K562 (cell line): ENCODE data around the gene HSPB7. TPM values are rescaled to one million over a fixed set of nuclear protein-coding genes. Genes with fewer than 3 reads are reported as not detected.

ENCODE experiments used
- ATAC-seq: fragments of 200-7000 bp; cut with Tn5 transposase; 3 replicates; pipeline ENCODE4 v1.9.1; 2020; ENCODE audit warnings: moderate library complexity
- BruUV-seq: library from RNA; stranded (reverse); fragments of 400-500 nt; replicated peaks from 2 replicates; lab custom pipeline; 2021; lab: Mats Ljungman, UMichigan
- CTCF ChIA-PET: fragments of 300-600 bp; formaldehyde crosslinking; extraction: SDS; loops from one replicate; lab custom pipeline; 2021; ENCODE audit warnings: low intra/inter-chr PET ratio; lab: Yijun Ruan, JAX
- POLR2A ChIA-PET: fragments of 300-600, 350-650 bp; sonication (Branson Sonifier 250); formaldehyde crosslinking; extraction: SDS; loops from one replicate; lab custom pipeline; 2021; ENCODE audit warnings: antibody characterized with exemption, inconsistent platforms; lab: Yijun Ruan, JAX
- DNase-seq, 4 experiments: peaks; one replicate each; pipeline versions ENCODE4 v3.0.0 to v3.0.0-alpha.2; 2011 to 2018; ENCODE audit warnings: low spot score in 3 of 4, mixed read lengths in 3 of 4; ENCODE audit errors: extremely low read depth in 1 of 4
- FAIRE-seq: peaks from 2 replicates; lab custom pipeline; 2011; peaks lifted over from hg19 to GRCh38; lab: Jason Lieb, UNC
- H2AFZ ChIP-seq: 2 replicates; pipeline ENCODE4 v1.6.0; 2011; ENCODE audit warnings: low read depth, low read length, control low read depth, inconsistent platforms
- H3K27ac ChIP-seq: fragments of 200-600 bp; 3 replicates; pipeline ENCODE4 v1.8.0; 2011; ENCODE audit warnings: low read depth, mild to moderate bottlenecking, control low read depth, inconsistent platforms, low read length, moderate library complexity, mixed read lengths; ENCODE audit errors: extremely low read depth
- H3K27me3 ChIP-seq, 2 experiments: fragments of 300-600 bp in 1 of 2; 2 replicates in 1 of 2; 3 replicates in 1 of 2; pipeline versions ENCODE4 v1.6.0 to v1.8.0; 2011; ENCODE audit warnings: inconsistent platforms in 2 of 2, low read length in 2 of 2, mild to moderate bottlenecking in 1 of 2, mixed read lengths in 1 of 2, moderate library complexity in 1 of 2; ENCODE audit not compliant: control insufficient read depth in 2 of 2, insufficient read depth in 2 of 2
- H3K36me3 ChIP-seq: fragments of 300-600 bp; 3 replicates; pipeline ENCODE4 v1.8.0; 2011; ENCODE audit warnings: mild to moderate bottlenecking, low read length, inconsistent platforms; ENCODE audit not compliant: control insufficient read depth, insufficient read depth
- H3K4me1 ChIP-seq, 2 experiments: fragments of 200-600 bp in 1 of 2; replicated peaks in 1 of 2; 2 replicates in 1 of 2; 3 replicates in 1 of 2; pipeline versions ENCODE4 v1.5.1 to v1.8.0; 2011; ENCODE audit warnings: inconsistent platforms in 2 of 2, low read length in 2 of 2, mild to moderate bottlenecking in 1 of 2, mixed read lengths in 1 of 2, moderate library complexity in 1 of 2; ENCODE audit not compliant: control insufficient read depth in 2 of 2, insufficient read depth in 2 of 2
- H3K4me2 ChIP-seq: 2 replicates; pipeline ENCODE4 v1.6.1; 2011; ENCODE audit warnings: low read length, control low read depth, inconsistent platforms, mixed read lengths; ENCODE audit not compliant: insufficient read depth
- H3K4me3 ChIP-seq: fragments of 200-600 bp; sonication (generic), shearing (Covaris generic); 2 replicates; pipeline ENCODE4 v1.5.1; 2016; ENCODE audit warnings: control low read depth, inconsistent platforms
- H3K79me2 ChIP-seq: fragments of 200-600 bp; 3 replicates; pipeline ENCODE4 v1.8.0; 2011; ENCODE audit warnings: low read length, inconsistent platforms; ENCODE audit not compliant: control insufficient read depth, insufficient read depth
- H3K9ac ChIP-seq, 2 experiments: 2 replicates each; pipeline versions ENCODE4 v1.6.0 to v1.6.1; 2011; ENCODE audit warnings: low read depth in 2 of 2, low read length in 2 of 2, control low read depth in 1 of 2, inconsistent platforms in 1 of 2, mild to moderate bottlenecking in 1 of 2, mixed read lengths in 1 of 2; ENCODE audit not compliant: insufficient read depth in 1 of 2
- H3K9me1 ChIP-seq: one replicate; pipeline ENCODE4 v1.6.0; 2011; ENCODE audit warnings: inconsistent platforms, mild to moderate bottlenecking, low read length, moderate library complexity; ENCODE audit not compliant: control insufficient read depth, insufficient read depth
- H3K9me3 ChIP-seq: replicated peaks from 2 replicates; pipeline ENCODE4 v1.5.1; 2011; ENCODE audit warnings: low read depth, low read length, inconsistent platforms; ENCODE audit not compliant: control insufficient read depth, insufficient read depth
- H4K20me1 ChIP-seq: replicated peaks from 2 replicates; pipeline ENCODE4 v1.6.1; 2011; ENCODE audit warnings: low read length, inconsistent platforms, mixed read lengths; ENCODE audit not compliant: control insufficient read depth, insufficient read depth
- GTF2F1 ChIP-seq: IDR thresholded peaks from 2 replicates; pipeline ENCODE4 v1.6.1; 2011; ENCODE audit warnings: low read depth, low read length, improper control_type of control experiment
- ILK ChIP-seq: fragments of 450-650 bp; IDR thresholded peaks from 2 replicates; pipeline ENCODE4 v1.6.1; 2016; ENCODE audit warnings: missing genetic modification characterization, low read depth, mild to moderate bottlenecking, missing compliant biosample characterization, moderate library complexity, borderline replicate concordance
- LCOR ChIP-seq: sonication (generic); formaldehyde crosslinking; IDR thresholded peaks from 2 replicates; pipeline ENCODE4 v1.8.0; 2022; ENCODE audit warnings: mild to moderate bottlenecking, missing genetic modification reagents
- NR1H2 ChIP-seq: sonication (generic); formaldehyde crosslinking; IDR thresholded peaks from 2 replicates; pipeline ENCODE4 v1.4.0; 2020; ENCODE audit warnings: mild to moderate bottlenecking, missing genetic modification reagents
- PHF8 ChIP-seq: fragments of 200-600 bp; sonication (generic); IDR thresholded peaks from 2 replicates; pipeline ENCODE4 v1.6.1; 2012; ENCODE audit warnings: mixed run types, mild to moderate bottlenecking, inconsistent platforms, low read length, moderate library complexity, borderline replicate concordance
- RHOXF2B ChIP-seq: fragments of 250-450 bp; sonication (Bioruptor Pico); conservative IDR thresholded peaks from 2 replicates; pipeline ENCODE4 v1.5.1; 2021
- ZNF263 ChIP-seq: sonication (generic); formaldehyde crosslinking; IDR thresholded peaks from 2 replicates; pipeline ENCODE4 v1.8.0; 2022; ENCODE audit warnings: mild to moderate bottlenecking, missing genetic modification reagents, borderline replicate concordance
- ZNF57 ChIP-seq: fragments of 450-650 bp; formaldehyde crosslinking; IDR thresholded peaks from 2 replicates; pipeline ENCODE4 v1.4.0; 2020; ENCODE audit warnings: mild to moderate bottlenecking, moderate library complexity
- WGBS: fragments of 100-300 bp; shearing (Covaris generic); methylation state at CpG from one replicate; pipeline ENCODE4 v1.1.6; 2016; ENCODE audit warnings: low coverage, mixed read lengths; ENCODE audit not compliant: insufficient coverage; ENCODE audit errors: missing lambda C conversion rate; 5-methylcytosine and 5-hydroxymethylcytosine counted together
- in situ Hi-C: fragments of 300-500 bp; cut with MboI; formaldehyde crosslinking; loops from 4 replicates; pipeline ENCODE4 v1.15.0; 2018; ENCODE audit warnings: inconsistent platforms, mixed read lengths
- intact Hi-C: fragments of 100-400 bp; cut with micrococcal nuclease; formaldehyde crosslinking; loops from 2 replicates; pipeline ENCODE4 v1.14.2; 2022
- polyA plus RNA-seq, 8 experiments: library from polyadenylated mRNA; depleted of rRNA in 4 of 8; stranded (reverse) in 5 of 8; unstranded in 3 of 8; fragments of >200 nt; fragmentation: Nextera tagmentation in 2 of 8; fragmentation: Illumina TruSeq in 1 of 8; extraction: Ambion mirVana in 2 of 8; extraction: Trizol in 1 of 8; gene quantifications; 2 replicates each; pipeline versions ENCODE4 v1.2.1 to v1.2.3, GENCODE V29; 2011 to 2014; ENCODE audit warnings: inconsistent platforms in 1 of 8, missing spikeins in 1 of 8
- total RNA-seq, 7 experiments: library from RNA; depleted of rRNA in 6 of 7; stranded (reverse); fragments of >200 nt in 6 of 7; fragmentation: Illumina TruSeq in 2 of 7; extraction: Trizol in 2 of 7; gene quantifications; 2 replicates each; pipeline versions ENCODE4 v1.2.1 to v1.2.3, GENCODE V29; 2011 to 2021; ENCODE audit warnings: low replicate concordance in 1 of 7
- TF ChIP-seq, protein P1 (sequence below), 2 experiments: IDR thresholded peaks; 2 replicates each; pipeline ENCODE4 v1.6.1; 2012; ENCODE audit warnings: improper control_type of control experiment in 2 of 2, low read depth in 2 of 2, low read length in 2 of 2, borderline replicate concordance in 1 of 2
- TF ChIP-seq, protein P2 (sequence below): fragments of 450-650 bp; formaldehyde crosslinking; IDR thresholded peaks from 2 replicates; pipeline ENCODE4 v1.4.0; 2022; ENCODE audit warnings: missing genetic modification characterization

Gene HSPB7
- total and polyA plus RNA-seq, 9 of the 15 experiments (the other 6 are each of a cell fraction or from before 2014, with no cell fraction given) = 0.05 to 0.19 (median 0.07) TPM; not detected in 6

DNA sequence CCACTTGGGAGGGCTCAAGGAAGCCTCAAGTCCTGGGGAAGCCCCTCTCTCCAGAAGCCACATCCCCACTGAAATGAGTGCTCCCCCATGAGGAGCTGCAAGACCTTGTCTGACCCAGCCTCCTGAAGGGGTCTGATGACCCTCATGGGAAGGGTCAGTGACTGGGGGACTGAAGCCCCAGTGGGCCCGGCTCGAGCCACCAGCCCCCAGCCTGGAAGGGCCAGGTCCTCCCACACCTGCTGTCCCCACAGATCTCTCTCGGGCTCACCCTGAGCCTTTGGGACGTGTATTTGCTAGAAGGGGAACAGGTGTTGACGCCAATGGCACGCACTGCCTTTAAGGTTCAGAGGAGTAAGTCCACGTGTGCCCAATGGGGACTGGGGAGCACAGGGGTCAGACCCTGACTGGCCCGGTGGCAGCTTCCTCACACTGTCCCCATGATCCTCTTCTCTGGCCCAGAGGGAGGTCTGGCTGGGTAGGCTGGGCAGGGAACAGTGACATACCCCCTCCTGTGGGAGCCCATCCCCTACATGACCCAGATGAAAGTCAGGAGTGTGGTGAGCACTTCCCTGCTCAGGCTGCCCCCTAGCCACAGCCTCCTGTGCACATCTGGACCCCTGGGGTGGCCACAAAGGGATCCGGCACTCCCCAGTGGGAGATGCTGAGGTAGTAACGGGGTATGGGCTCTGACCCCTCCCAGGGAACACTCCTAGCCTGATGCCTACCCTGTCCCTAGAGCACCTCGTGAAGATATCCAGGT lies 26.2 kb downstream of the HSPB7 start:
- no peak for ATAC-seq
- H3K9me3 ChIP-seq = no peaks in the 10 kb centered on the region
- no TSS peak for BruUV-seq
- peaks cover 5 to 9% of the 10 kb centered on the region in 2 experiments; a peak in 3 of 5 replicates for H3K27me3 ChIP-seq
- no peaks in the 10 kb centered on the region for H3K9me1 ChIP-seq
- no peak overlapping the region for H3K4me3 ChIP-seq
- H3K79me2 ChIP-seq = no peaks in the 10 kb centered on the region
- H3K9ac ChIP-seq = peak overlapping the region in 1 of 2 experiments; percentile 38; a peak in 2 of 4 replicates
- TF ChIP-seq ZNF263 (CRISPR knock-in tag) (peak; percentile 55; the same call in 1 of the 2 replicates), LCOR (CRISPR knock-in tag) (no peak)
- TF ChIP-seq, all 486 proteins: peak for 1
- POLR2A ChIA-PET = no interaction called here
- Histone ChIP-seq H3K36me3 (no peaks in the 10 kb centered on the region), H4K20me1 (no peaks in the 10 kb centered on the region), H2AFZ (no peak overlapping the region), H3K27ac (no peak overlapping the region), H3K4me1 (peaks cover 0 to 27% of the 10 kb centered on the region in 2 experiments; a peak in 2 of 5 replicates), H3K4me2 (no peak overlapping the region)
- no peak for DNase-seq
- in situ Hi-C loops (no loop called here), intact Hi-C loops (loop anchor here (5.0 kb wide), 1 partner anchor 39 kb away; no protein-coding TSS in a partner anchor)
- no peak for FAIRE-seq
- CTCF ChIA-PET = interaction anchor here (0.6 kb wide), 1 partner anchor 70 kb away, joined by 3 read pairs; no protein-coding TSS in a partner anchor
- 25% methylated on average over 11 of the region's 11 CpGs for WGBS

DNA sequence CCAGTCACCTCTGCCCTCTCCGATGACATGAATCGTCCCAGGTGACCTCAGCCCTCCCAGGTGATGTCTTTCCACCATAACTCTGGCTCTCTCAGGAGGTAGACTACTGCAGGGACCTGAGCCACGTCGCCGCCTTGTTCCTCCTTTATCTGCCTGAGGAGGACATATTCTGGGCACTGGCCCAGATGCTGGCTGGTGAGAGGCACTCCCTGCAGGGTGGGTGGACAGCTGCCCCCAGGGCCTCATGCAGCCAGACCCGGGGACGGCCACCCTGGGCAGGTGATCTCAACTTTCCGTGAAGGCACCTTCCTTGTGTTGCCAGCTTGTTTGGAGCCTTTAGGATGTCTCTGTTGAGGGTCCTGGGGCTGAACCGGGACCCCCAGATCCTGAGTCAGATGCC lies 28.1 kb downstream of the HSPB7 start:
- FAIRE-seq = no peak
- DNase-seq = peak in 1 of 4 experiments; percentile 5
- ATAC-seq = no peak
- ChIA-PET POLR2A (no interaction called here), CTCF (no interaction called here)
- WGBS = 8% methylated on average over 9 of the region's 9 CpGs
- in situ Hi-C loops (no loop called here), intact Hi-C loops (loop anchor here (5.0 kb wide), 1 partner anchor 37 kb away; no protein-coding TSS in a partner anchor)
- Histone ChIP-seq H3K27me3 (peaks cover 5 to 9% of the 10 kb centered on the region in 2 experiments; a peak in 3 of 5 replicates), H3K4me2 (no peak overlapping the region), H3K4me1 (peaks cover 0 to 27% of the 10 kb centered on the region in 2 experiments; a peak in 2 of 5 replicates), H3K9me1 (no peaks in the 10 kb centered on the region), H4K20me1 (no peaks in the 10 kb centered on the region), H3K27ac (no peak overlapping the region), H3K4me3 (no peak overlapping the region), H3K36me3 (no peaks in the 10 kb centered on the region), H3K9me3 (no peaks in the 10 kb centered on the region), H2AFZ (no peak overlapping the region), H3K79me2 (no peaks in the 10 kb centered on the region), H3K9ac (0 out of 4 replicates have a peak overlapping the region, but pooled peaks of 1 of the 2 experiments have one; percentile 53)
- BruUV-seq = no TSS peak
- TF ChIP-seq NR1H2 (CRISPR knock-in tag) (no peak), PHF8 (no peak), ZNF57 (CRISPR knock-in tag) (no peak), ILK (tag) (no peak), GTF2F1 (no peak), RHOXF2B (no peak)
- TF ChIP-seq, protein P1, sequence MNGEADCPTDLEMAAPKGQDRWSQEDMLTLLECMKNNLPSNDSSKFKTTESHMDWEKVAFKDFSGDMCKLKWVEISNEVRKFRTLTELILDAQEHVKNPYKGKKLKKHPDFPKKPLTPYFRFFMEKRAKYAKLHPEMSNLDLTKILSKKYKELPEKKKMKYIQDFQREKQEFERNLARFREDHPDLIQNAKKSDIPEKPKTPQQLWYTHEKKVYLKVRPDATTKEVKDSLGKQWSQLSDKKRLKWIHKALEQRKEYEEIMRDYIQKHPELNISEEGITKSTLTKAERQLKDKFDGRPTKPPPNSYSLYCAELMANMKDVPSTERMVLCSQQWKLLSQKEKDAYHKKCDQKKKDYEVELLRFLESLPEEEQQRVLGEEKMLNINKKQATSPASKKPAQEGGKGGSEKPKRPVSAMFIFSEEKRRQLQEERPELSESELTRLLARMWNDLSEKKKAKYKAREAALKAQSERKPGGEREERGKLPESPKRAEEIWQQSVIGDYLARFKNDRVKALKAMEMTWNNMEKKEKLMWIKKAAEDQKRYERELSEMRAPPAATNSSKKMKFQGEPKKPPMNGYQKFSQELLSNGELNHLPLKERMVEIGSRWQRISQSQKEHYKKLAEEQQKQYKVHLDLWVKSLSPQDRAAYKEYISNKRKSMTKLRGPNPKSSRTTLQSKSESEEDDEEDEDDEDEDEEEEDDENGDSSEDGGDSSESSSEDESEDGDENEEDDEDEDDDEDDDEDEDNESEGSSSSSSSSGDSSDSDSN (IDR thresholded peaks at IDR 0.05; ENCODE audit: borderline replicate concordance in 1 of 2, low read depth in 2 of 2, low read length in 2 of 2) = no peak
- TF ChIP-seq, protein P2, sequence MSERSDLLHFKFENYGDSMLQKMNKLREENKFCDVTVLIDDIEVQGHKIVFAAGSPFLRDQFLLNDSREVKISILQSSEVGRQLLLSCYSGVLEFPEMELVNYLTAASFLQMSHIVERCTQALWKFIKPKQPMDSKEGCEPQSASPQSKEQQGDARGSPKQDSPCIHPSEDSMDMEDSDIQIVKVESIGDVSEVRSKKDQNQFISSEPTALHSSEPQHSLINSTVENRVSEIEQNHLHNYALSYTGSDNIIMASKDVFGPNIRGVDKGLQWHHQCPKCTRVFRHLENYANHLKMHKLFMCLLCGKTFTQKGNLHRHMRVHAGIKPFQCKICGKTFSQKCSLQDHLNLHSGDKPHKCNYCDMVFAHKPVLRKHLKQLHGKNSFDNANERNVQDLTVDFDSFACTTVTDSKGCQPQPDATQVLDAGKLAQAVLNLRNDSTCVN (CRISPR knock-in tag) = no peak
